Mesothelial cell of epicardium (in vitro differentiated cells): ENCODE measurements around the gene TTPAL. TPM values are rescaled to one million over a fixed set of nuclear protein-coding genes. Genes with fewer than 3 reads are reported as not detected.

ENCODE experiments used
- DNase-seq, 2 experiments: peaks; one replicate each; pipeline ENCODE4 v3.0.0; 2021; ENCODE audit warnings: low spot score in 2 of 2; ENCODE audit not compliant: unreplicated experiment in 2 of 2
- H3K27ac Mint-ChIP-seq: 2 replicates; pipeline ENCODE4 v1.8.0; 2021; ENCODE audit warnings: mixed read lengths
- H3K27me3 Mint-ChIP-seq: 2 replicates; pipeline ENCODE4 v1.8.0; 2021; ENCODE audit warnings: low read depth, mixed read lengths
- H3K36me3 Mint-ChIP-seq: 2 replicates; pipeline ENCODE4 v1.8.0; 2021; ENCODE audit warnings: mixed read lengths
- H3K4me1 Mint-ChIP-seq: 2 replicates; pipeline ENCODE4 v1.8.0; 2021; ENCODE audit warnings: mixed read lengths
- H3K4me3 Mint-ChIP-seq: 2 replicates; pipeline ENCODE4 v1.8.0; 2021; ENCODE audit warnings: mild to moderate bottlenecking, moderate library complexity, mixed read lengths
- H3K9me3 Mint-ChIP-seq: 2 replicates; pipeline ENCODE4 v1.8.0; 2021; ENCODE audit warnings: mixed read lengths
- CTCF ChIP-seq: fragments of 200-600 bp; sonication (generic); IDR thresholded peaks from one replicate; pipeline ENCODE4 v1.5.0; 2021; ENCODE audit warnings: antibody characterized with exemption; ENCODE audit not compliant: unreplicated experiment
- total RNA-seq: library from RNA; stranded (reverse); gene quantifications from 3 replicates; pipeline ENCODE4 v1.2.1, GENCODE V29; 2021

TTPAL gene
- total RNA-seq, 1 donor from 2014 or later = 22.5 TPM

GRCh38 chr20:44518248-44518647 is 42.6 kb downstream of the TTPAL start:
- TF ChIP-seq CTCF = no peak
- no peak for DNase-seq
- H3K27me3 Mint-ChIP-seq = no peaks in the 10 kb centered on the region
- no peaks in the 10 kb centered on the region for H3K9me3 Mint-ChIP-seq
- H3K4me3 Mint-ChIP-seq = no peak overlapping the region
- peaks cover 5% of the 10 kb centered on the region for H3K36me3 Mint-ChIP-seq
- H3K4me1 Mint-ChIP-seq = peaks cover 36% of the 10 kb centered on the region
- H3K27ac Mint-ChIP-seq = peak overlapping the region; percentile 64

- TF ChIP-seq CTCF = no peak
- no peaks in the 10 kb centered on the region for H3K36me3 Mint-ChIP-seq
- peak overlapping the region; percentile 87 for H3K4me3 Mint-ChIP-seq
- no peaks in the 10 kb centered on the region for H3K27me3 Mint-ChIP-seq
- H3K4me1 Mint-ChIP-seq = peaks cover 56% of the 10 kb centered on the region
- DNase-seq = no peak
- peak overlapping the region; percentile 92 for H3K27ac Mint-ChIP-seq
- no peaks in the 10 kb centered on the region for H3K9me3 Mint-ChIP-seq
Measured at GRCh38 chr20:44520881-44521280, 45.2 kb downstream of the TTPAL start.

GRCh38 chr20:44521484-44522481 is 46.1 kb downstream of the TTPAL start, which contains the start of gene SERINC3:
SERINC3 (minus strand) TSS chr20:44522070; CDS start chr20:44521951, 119 bp downstream.
- H3K4me3 Mint-ChIP-seq = peak within 1 kb of the TSS; percentile 87
- peak; percentile 91 to 94 for DNase-seq
- no peaks in the 10 kb centered on the region for H3K9me3 Mint-ChIP-seq
- peak within 1 kb of the TSS; percentile 92 for H3K27ac Mint-ChIP-seq
- peak; percentile 11 for TF ChIP-seq CTCF
- H3K36me3 Mint-ChIP-seq = no peaks in the 10 kb centered on the region
- no peaks in the 10 kb centered on the region for H3K27me3 Mint-ChIP-seq
- peaks cover 59% of the 10 kb centered on the region for H3K4me1 Mint-ChIP-seq

- H3K27ac Mint-ChIP-seq = peak overlapping the region; percentile 92
- DNase-seq = no peak
- no peaks in the 10 kb centered on the region for H3K27me3 Mint-ChIP-seq
- no peak for TF ChIP-seq CTCF
- peak overlapping the region; percentile 87 for H3K4me3 Mint-ChIP-seq
- no peaks in the 10 kb centered on the region for H3K36me3 Mint-ChIP-seq
- peaks cover 62% of the 10 kb centered on the region for H3K4me1 Mint-ChIP-seq
- H3K9me3 Mint-ChIP-seq = no peaks in the 10 kb centered on the region
Measured at GRCh38 chr20:44522841-44523240, 47.2 kb downstream of the TTPAL start.

- no peaks in the 10 kb centered on the region for H3K36me3 Mint-ChIP-seq
- no peak for TF ChIP-seq CTCF
- peaks cover 62% of the 10 kb centered on the region for H3K4me1 Mint-ChIP-seq
- DNase-seq = no peak
- H3K27ac Mint-ChIP-seq = peak overlapping the region; percentile 92
- H3K27me3 Mint-ChIP-seq = no peaks in the 10 kb centered on the region
- H3K4me3 Mint-ChIP-seq = no peak overlapping the region
- H3K9me3 Mint-ChIP-seq = no peaks in the 10 kb centered on the region
Measured at GRCh38 chr20:44523746-44524145, 48.1 kb downstream of the TTPAL start.
